Inflammatory macrophage (primary cell): ENCODE measurements around the gene NOTCH1.

Experiments
- DNase-seq, 2 donors: peaks; one replicate each; pipeline ENCODE4 v3.0.0-alpha.2; 2020 to 2022

Gene NOTCH1

DNA sequence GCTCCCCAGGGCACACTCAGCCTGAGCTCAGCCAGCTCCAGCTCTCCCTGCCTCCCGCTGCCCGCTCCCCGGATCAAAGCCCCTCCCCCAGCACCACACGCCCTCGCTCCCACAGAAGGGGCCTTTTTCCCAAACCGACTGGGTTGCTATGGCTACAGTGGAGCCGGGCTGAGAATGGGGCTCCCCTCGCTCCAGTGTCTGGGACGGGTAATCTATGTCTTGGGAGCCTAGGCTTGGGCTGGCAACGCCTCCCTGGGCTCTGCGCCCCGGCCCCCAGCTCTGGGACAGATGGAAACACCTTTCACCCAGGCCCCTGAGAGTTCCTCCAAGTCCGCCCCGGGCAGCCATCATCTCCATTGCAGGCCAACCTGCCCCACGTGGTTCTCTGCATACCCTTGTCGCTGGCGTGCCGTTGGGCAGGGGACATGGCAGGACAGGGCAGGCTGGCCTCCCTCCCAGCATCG lies 29.6 kb downstream of the NOTCH1 start:
- no peak for DNase-seq

DNA sequence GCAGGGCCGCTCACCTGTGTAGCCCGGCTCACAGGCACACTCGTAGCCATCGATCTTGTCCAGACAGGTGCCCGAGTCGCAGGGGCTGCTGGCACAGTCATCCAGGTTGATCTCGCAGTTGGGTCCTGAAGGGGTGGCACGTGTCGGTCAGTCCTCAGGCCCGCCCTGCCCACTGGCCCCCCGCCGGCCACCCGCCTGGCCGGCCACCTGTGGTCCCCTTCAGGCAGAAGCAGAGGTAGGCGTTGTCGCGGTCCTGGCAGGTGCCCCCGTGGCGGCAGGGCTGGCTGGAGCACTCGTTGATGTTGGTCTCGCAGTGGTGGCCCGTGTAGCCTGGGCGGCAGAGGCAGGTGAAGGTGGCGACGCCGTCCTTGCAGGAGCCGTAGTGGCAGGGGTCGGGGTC lies 30.6 kb downstream of the NOTCH1 start:
- DNase-seq: no peak

GRCh38 chr9:136514022-136514714 lies 31.7 kb downstream of the NOTCH1 start:
- DNase-seq: no peak

GRCh38 chr9:136513191-136513590 lies 32.7 kb downstream of the NOTCH1 start:
- DNase-seq: no peak

- no peak for DNase-seq
Measured at GRCh38 chr9:136512651-136513071, 33.2 kb downstream of the NOTCH1 start.

- no peak for DNase-seq
Measured at GRCh38 chr9:136511670-136512592, 33.9 kb downstream of the NOTCH1 start.

DNA sequence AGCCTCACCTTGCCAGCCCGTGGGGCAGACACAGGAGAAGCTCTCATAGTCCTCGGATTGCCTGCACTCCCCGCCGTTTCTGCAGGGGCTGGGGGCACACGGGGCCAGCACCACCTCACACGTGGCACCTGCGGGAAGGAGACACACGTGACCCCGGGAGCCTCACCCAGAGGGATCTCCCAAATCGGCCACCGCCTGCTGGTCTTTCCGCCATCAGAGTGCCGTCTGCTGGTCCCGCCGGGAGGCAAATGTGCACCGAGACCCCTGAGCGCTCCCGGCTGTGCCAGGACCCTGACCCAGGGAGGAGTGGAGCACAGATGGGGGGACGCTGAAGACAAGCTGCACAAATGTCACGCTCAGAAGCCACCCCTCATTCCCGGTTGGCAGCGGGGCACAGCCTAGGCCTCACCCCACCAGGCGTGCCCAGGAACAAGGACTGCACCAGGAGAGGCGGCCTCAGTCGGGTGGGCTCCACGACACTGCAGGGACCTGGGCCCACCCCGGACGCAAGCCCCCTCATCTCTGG lies 34.6 kb downstream of the NOTCH1 start:
- no peak for DNase-seq

GRCh38 chr9:136510561-136510960 lies 35.3 kb downstream of the NOTCH1 start:
- no peak for DNase-seq

- DNase-seq: no peak
Measured at GRCh38 chr9:136509549-136509948, 36.3 kb downstream of the NOTCH1 start.

- no peak for DNase-seq
Measured at GRCh38 chr9:136508729-136509500, 36.9 kb downstream of the NOTCH1 start.

DNA sequence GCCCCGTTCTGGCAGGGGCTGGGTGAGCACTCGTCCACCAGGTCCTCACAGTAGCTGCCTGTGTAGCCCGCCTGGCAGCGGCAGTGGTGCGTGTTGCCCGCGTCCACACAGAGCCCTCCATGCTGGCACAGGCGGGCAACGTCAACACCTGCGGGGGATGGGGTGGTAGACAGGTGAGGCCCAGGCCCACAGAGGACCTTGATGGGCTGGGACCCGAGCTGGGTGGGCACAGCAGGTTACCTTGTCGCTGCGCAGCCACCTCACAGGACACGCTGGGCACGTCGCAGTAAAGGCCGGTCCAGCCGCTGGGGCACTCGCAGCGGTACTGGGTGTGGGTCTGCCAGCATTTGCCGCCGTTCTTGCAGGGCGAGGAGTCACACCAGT lies 37.9 kb downstream of the NOTCH1 start:
- DNase-seq: no peak

DNA sequence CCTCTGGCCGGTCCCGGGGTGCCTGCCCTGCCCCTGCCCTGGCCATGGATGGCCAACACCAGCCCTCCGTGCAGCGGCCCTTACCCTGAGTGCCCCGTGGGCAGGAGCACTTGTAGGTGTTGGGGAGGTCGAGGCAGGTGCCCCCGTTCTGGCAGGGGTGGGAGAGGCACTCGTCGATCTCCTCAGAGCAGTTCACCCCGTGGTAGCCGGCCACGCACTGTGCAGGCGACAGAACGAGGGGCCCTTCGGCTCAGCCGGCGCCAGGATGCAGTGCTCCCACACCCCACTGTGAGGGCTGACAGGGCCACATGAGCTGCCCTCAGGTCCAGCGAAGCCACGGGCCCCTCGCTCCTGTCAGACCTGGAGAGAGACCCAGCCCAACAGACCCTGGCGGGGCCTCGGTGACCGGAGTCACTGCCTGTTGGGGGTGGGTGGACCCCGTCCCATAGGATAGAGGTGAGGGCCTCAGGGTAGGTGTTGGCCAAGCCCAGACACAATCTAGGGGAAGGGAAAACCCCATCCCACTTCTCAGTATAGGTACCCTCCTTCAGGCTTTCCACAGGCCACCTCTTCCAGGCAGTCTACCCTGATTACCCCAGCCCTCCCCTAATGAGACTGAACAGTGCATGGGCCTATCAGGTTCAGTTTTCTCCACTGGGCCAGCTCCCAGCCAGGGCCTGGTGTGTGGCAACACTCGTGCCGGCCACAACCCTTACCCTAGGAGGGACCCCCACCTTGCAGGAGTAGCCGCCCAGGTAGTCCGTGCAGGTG lies 38.4 kb downstream of the NOTCH1 start:
- DNase-seq: no peak

- DNase-seq: no peak
Measured at GRCh38 chr9:136506425-136506824, 39.4 kb downstream of the NOTCH1 start.

GRCh38 chr9:136505406-136506403 lies 40.1 kb downstream of the NOTCH1 start:
- no peak for DNase-seq

DNA sequence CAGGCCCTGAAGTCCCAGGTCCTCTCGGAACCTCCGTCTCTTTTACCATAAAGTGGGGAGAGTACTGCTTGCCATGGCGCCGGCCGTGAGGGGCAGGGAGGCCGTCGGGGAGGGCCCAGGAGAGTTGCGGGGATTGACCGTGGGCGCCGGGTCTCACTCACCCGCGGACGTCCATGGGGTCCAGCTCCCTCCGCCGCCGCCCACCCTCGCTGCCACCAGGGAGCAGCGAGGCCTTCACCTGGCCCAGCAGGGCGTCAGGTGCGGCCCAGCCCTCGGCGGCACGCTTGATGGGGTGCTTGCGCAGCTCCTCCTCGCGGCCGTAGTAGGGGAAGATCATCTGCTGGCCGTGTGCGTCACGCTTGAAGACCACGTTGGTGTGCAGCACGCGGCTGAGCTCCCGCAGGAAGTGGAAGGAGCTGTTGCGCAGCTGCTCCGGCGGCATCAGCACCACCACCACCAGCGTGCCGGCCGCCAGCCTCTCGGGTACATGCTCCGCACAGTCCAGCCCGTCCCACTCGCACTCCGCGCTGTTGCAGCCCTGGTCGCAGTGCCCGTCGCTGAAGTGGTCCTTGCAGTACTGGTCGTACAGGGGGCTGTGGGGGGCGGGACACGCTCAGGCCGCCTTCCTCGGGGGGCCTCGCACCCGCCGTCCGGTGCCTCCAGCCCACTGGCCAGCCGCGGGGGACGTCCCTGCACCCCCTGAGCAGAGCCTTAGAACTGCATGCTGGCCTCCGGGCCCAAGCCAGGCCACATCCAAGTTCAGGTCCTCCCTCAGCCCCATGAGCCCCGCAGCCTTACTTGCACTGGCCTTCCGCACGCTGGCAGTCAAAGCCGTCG lies 41.1 kb downstream of the NOTCH1 start:
- no peak for DNase-seq

DNA sequence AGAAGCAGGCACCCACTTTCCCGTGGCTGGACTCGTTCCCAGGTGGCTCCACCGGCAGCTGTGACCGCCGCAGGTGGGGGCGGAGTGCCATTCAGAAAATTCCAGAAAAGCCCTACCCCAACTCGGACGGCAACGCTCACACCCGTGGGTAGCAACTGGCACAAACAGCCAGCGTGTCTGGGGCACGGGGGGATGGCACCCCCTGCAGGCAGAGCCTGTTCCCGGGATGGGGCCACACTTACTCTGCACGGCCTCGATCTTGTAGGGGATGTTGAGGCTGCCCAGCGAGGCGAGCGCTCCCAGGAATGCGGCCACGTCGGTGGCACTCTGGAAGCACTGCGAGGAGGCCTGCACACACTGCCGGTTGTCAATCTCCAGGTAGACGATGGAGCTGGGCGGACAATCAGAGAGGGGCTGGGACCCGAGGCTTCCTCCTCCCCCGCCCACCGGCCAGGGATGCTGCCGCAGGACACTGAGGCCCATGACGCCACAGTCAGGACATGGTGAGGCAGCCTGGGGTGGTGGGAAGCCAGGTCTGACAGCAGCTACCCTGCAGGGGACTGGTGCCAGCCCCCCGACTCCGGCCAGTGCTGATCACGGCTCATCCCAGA lies 42.8 kb downstream of the NOTCH1 start:
- no peak for DNase-seq

GRCh38 chr9:136502196-136502595 lies 43.7 kb downstream of the NOTCH1 start:
- DNase-seq: no peak

DNA sequence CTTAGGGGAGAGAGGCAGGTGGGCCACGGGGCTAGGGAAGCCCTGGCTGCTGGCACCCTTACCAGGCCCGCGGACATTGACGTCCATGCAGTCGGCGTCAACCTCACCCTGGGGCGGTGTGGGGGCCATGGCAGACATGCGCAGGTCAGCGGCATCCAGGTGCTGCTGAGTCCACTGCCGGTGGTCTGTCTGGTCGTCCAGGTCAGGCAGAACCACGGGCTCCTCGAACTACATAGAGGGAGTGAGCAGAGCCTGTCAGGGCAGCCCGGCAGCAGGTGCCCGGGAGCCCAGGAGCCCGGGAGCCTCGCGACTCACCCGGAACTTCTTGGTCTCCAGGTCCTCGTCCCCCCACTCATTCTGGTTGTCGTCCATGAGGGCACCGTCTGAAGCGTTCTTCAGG lies 44.2 kb downstream of the NOTCH1 start:
- no peak for DNase-seq
